ENCODE results near the gene PPP1R26. TPM values are rescaled to one million over a fixed set of nuclear protein-coding genes. Genes with fewer than 3 reads are reported as not detected.
"Not testable (repeated sequence)": the region's sequence is repeated elsewhere in the genome, so short reads cannot be mapped to it uniquely, and the experiment has no call there.

PPP1R26 gene, protein sequence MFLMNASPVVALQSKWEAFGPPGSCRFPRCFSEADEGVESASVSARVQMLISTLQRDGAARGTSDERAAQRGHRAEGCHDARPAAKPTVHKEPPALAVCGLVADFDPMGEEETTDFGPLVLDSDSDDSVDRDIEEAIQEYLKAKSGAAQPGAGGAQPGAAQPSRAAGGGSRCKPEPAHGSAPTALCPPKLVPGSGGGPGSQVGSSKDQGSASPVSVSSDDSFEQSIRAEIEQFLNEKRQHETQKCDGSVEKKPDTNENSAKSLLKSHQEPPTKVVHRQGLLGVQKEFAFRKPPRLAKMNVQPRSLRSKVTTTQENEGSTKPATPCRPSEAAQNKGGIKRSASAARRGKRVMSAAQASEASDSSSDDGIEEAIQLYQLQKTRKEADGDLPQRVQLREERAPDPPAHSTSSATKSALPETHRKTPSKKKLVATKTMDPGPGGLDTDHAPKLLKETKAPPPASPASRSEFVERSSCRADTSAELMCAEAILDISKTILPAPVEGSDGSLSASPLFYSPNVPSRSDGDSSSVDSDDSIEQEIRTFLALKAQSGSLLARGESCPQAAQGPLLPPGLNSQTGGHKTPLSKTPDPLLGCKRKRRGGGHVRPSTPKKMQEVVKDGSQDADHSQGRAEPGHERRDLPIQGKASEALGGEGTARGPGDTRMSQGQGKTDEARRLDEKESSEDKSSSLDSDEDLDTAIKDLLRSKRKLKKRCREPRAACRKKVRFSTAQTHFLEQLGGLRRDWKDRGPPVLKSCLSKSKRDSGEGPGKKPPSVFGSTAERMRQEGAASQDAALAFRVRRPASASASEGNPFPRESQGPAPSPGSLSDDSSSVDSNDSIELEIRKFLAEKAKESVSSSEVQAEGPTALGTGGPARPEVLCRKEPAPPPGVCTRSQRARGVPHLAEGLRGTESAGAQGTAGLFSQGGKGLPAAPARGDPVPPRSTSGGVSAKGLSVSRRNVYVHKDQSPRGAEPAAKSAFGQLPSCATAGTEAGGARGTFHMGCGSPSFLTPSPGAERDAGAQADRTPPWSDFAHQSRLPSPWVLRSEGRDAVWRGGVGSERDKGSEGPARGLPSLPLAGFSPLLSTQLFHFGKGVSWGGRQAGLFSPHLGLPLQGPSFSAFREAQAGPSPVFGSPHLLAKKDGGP (N-terminal part only)
- total RNA-seq, result 26.3 TPM
- long read RNA-seq, full-length matches to known transcripts, result 52 of 59 reads
- long read RNA-seq, partial matches to known transcripts, result 2 of 59 reads
- long read RNA-seq, other reads (novel, unspliced or antisense), result 5 of 59 reads

DNA sequence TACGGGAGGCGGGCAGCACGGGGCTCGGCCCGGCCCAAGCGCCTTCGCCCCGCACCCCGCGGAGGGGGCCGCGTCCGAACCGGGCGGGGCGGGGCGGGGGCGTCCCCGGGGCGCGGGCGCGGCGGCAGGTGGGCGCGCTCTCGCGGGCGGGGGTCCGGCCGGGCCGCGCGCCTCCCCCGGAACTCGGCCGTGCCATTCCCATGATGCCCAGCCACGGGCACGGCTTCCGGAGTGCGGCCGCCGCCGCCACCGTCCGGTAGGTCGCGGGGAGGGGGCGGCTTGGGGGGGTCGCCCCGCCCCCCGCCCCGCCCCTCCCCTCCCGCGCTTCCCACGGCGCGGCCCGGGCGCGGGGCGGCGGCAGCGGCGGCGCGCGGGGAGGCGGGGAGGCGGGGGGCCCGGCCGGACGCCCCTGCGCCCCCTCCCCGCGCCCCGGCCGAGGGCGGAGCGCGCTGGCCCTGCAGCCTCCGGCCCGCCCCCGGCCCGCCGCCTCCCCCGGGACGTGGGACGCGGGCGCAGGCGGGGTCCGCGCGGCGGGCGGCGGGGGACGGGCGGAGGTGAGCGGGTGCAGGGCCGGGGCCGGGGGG lies at the start of gene PPP1R26:
PPP1R26 (plus strand) TSS at position 314 of the 584 bp plus-strand sequence. CDS start 4,729 bp downstream, outside the sequence.
- DNase-seq (ENCODE audit: low spot score), result no peak
- intact Hi-C loops (cut with DNase I), result no loop called here

- intact Hi-C loops (cut with DNase I), result no loop called here
- no peak for DNase-seq (ENCODE audit: low spot score)
Measured at GRCh38 chr9:135437259-135437658, 42.3 kb upstream of the PPP1R26 start.

DNA sequence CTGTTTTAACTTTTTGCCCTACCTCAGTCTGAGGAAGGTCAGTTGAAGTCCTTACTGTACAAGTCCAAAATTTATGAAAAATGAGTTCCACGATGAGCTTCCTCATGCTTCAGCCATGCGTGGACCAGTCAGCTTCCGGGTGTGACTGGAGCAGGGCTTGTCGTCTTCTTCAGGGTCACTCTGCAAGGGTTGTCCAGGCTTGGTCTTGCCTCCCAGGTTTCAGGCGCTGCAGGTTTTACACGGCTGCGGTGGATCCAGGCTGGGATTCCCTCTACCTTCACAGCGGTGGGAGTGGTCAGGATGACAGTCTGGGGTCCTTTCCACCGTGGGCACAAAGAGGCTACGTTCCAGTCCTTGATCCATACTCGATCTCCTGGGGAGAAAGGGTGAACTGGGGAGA lies 41.9 kb upstream of the PPP1R26 start:
- DNase-seq (ENCODE audit: low spot score); intact Hi-C loops (cut with DNase I): not testable (repeated sequence)

DNA sequence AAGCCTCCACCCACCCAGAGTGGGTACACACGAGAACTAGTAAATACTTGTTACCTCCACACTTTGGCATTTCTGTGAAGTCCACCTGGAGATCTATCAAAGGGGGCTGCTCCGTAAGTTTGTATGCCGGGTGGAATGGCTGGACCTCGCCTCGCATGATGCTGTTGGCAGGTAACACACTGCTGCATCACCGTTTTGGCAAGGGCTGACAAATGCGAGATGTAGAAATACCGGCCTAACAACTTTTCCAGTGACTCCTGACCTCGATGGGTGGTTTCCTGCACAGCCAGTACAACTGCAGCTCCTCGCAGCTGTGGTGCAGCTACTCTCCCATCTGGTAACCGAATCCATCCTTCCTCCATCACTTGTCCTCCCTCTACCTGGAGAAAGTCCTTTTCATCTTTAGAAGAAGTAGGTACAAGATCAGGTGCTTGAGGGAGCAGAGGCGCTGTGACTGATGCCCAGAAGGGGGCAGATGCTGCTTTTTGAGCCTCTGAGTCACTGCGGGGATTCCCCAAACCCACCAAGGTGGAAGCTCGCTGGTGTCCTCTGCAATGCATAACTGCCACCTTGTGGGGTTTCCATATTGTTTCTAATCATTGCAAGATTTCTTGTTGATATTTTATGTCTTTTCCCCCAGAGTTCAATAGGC lies 40.9 kb upstream of the PPP1R26 start:
- intact Hi-C loops (cut with DNase I); DNase-seq (ENCODE audit: low spot score): not testable (repeated sequence)

DNA sequence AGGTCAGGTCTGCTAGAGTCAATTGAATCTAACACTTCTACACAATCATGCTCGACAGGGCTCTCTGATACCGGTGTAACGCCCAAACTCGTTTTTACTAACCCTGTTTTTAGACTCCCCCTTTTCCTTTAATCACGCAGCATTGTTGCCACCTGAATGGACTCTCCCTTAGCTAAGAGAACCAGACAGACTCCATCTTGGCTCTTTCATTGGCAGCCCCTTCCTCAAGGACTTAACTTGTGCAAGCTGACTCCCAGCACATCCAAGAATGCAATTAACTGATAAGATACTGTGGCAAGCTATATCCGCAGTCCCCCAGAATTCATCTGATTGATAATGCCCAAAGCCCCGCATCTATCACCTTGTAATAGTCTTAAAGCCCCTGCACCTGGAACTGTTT lies 40.1 kb upstream of the PPP1R26 start:
- DNase-seq (ENCODE audit: low spot score); intact Hi-C loops (cut with DNase I): not testable (repeated sequence)

DNA sequence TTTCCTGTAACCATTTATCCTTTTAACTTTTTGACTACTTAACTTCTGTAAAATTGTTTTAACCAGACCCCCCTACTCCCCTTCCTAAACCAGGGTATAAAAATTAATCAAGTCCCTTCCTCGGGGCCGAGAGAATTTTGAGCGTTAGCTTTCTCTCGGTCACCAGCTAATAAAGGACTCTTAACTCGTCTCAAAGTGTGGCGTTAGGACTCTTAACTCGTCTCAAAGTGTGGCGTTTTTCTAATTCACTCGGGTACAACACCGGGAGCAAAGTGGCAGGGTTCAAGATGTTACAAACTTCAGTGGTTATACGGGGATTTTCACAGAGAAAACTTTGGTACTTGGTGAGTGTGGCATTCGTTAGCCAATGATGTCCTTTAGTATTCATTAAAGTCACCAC lies 39.7 kb upstream of the PPP1R26 start:
- intact Hi-C loops (cut with DNase I), result no loop called here
- no peak for DNase-seq (ENCODE audit: low spot score)

DNA sequence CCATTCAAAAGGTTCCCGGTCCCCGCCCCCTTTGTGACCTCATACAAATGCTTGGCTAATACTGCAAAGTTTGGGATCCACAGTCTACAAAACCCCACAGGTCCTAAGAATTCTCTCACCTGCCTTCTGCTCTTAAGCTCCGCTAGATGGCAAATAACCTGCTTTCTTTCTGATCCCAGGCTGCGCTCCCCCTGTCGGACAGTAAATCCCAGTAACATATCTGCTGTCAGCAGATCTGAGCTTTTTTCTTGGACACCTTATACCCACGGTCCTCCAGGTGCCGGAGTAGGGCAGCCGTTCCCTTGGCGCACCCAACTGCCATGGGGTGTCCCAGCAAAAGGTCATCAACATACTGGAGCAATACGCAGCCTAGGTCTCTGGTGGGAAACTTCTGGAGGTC lies 39.0 kb upstream of the PPP1R26 start:
- intact Hi-C loops (cut with DNase I), result no loop called here
- DNase-seq (ENCODE audit: low spot score), result no peak

DNA sequence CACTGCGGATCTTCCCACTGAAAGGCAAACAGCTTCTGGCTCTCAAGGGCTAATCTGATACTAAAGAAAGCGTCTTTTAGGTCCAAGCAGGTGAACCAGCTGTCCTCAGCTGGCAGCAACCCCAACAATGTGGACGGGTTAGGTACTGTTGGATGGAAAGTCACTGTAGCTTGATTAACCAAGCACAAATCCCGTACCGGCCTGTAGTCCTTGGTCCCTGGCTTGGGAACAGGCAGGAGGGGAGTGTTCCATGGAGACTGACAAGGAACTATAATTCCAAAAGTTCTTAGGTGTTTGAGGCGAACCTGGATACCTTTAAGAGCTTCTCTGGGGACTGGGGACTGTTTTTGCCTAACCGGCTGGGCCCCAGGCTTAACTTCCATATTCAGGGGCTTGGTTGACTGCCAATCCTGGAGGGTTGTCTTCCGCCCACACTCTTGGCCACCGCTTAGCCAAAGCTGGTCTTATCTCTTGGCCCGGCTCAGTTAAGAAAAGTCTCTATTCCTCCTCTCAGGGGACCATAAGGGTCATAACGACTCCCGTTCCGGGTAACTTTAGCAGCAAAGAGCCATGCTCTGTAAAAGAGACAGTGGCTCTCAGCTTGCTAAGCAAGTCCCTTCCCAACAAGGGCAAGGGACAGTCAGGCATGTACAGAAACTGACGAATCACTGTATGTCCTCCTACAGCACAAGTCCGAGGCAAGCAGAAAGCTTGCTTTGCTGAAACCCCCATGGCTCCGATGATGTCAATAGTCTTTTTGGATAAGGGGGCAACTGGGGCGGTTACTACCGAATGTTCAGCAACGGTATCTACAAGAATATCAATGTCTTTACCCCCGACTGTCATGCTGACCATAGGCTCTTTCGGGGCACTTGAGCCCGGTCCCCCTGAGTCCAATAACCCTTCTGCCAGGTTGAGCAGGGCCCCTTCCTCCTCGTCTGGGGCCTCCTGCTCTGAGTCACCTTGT lies 38.2 kb upstream of the PPP1R26 start:
- intact Hi-C loops (cut with DNase I); DNase-seq (ENCODE audit: low spot score): not testable (repeated sequence)

DNA sequence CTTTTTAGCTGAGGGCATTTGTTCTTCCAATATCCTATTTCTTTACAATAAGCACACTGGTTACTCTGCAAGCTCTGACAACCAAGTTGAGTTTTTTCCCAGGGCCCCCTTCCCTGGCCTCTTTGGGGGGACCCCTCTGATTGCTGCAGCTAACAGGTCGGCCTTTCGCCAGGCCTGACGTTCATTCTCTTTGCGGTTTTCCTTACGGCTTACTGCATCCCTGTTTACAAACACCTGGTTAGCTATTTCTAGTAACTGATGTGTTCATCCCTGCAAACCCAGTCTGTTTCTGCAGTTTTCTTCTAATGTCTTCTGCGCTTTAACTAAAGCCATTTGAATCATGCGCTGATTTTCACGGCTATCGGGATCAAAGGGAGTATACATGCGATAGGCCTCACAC lies 37.5 kb upstream of the PPP1R26 start:
- intact Hi-C loops (cut with DNase I), result no loop called here

DNA sequence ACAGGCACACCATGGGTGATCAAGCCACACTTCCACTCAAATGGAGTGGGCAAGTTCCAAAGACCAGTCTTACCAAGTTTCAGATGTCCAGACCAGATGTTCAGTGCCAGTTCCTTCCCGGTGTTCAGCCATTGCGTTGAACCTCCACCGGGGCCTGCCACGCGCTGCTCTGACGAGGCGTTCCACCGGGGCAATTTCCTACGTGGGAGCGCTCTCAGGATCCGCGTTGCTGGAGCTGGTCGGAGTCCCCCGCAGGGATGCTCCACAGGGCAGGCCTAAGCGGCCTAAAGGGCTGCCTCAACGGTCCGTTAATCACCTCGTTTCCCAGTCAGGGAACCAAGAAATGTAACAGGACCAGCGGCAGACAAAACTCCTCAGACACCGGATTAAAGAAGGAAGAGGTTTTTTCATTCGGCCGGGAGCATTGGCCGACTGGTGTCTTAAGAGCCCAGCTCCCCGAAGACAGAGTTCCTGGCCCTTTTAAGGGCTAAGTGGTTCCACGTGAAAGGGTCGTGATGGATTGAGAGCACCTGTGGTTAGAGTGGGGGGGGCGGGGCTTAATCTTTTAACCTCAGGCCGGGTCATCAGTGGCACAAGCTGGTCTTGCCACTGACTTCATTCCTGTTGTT lies 35.7 kb upstream of the PPP1R26 start:
- DNase-seq (ENCODE audit: low spot score), result no peak

More for the DNA sequence above, 37.5 kb upstream of the PPP1R26 start:
- no peak for DNase-seq (ENCODE audit: low spot score)

DNA sequence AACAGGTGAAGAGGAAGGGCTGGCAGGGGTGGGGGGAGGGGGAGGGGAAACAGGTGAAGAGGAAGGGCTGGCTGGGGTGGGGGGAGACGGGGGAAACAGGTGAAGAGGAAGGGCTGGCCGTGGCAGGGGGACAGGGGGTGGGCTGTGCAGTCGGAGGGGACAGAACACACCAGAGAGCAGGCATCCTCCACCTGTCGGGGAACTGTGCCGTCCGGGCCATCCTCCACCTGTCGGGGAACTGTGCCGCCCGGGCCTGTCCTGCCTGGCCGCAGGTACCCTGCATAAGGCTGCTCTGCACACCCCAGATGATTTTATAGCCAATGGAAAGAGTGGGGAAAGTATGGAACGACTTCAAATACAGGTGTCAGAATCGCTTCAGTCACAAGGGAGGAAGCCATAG lies 32.5 kb upstream of the PPP1R26 start:
- DNase-seq (ENCODE audit: low spot score), result no peak
- intact Hi-C loops (cut with DNase I), result no loop called here

More for the DNA sequence above, 35.7 kb upstream of the PPP1R26 start:
- intact Hi-C loops (cut with DNase I), result no loop called here

- no peak for DNase-seq (ENCODE audit: low spot score)
- intact Hi-C loops (cut with DNase I), result no loop called here
Measured at GRCh38 chr9:135448663-135449100, 30.9 kb upstream of the PPP1R26 start.

DNA sequence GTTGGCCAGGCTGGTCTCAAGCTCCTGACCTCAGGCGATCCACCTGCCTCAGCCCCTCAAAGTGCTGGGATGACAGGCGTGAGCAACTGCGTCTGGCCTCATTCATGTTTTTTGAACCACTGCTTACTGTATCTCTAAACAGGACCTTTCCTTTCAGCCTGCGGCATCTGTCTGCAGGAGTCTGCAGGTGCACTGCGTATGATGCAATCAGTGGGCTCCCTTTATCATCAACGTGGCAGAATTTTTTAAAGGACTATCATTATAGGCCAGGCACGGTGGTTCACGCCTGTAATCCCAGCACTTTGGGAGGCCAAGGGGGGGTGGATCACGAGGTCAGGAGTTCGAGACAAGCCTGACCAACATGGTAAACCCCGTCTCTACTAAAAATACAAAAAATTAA lies 30.1 kb upstream of the PPP1R26 start:
- intact Hi-C loops (cut with DNase I); DNase-seq (ENCODE audit: low spot score): not testable (repeated sequence)

DNA sequence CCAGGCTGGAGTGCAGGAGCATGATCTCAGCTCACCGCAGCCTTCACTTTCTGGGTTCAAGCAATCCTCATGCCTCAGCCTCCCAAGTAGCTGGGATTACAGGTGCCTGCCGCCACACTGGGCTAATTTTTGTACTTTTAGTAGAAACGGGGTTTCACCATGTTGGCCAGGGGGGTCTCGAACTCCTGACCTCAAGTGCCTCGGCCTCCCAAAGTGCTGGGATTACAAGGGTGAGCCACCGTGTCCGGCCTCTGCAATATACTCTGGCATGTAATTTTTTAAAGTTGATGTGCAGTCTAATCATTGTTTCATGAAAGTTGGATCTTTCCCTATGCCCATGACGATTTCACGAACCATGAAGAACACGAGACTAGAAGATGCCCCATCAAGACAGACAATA lies 28.6 kb upstream of the PPP1R26 start:
- no peak for DNase-seq (ENCODE audit: low spot score)
- intact Hi-C loops (cut with DNase I), result no loop called here

DNA sequence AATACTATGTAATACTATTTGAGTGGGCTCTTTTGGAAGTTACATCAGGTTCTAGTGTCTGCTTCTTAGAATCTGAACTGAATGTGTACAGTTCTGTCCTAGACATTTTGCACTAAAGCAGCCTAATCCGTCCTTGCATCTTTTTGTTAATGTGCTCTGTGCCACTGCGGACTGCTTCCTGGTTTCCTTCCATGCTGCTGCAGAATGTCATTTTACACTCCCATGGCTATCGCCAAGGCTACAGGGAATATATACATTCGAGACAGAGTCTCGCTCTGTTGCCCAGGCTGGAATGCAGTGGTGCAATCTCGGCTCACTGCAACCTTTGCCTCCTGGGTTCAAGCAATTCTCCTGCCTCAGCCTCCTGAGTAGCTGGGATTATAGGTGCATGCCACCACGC lies 27.7 kb upstream of the PPP1R26 start:
- DNase-seq (ENCODE audit: low spot score); intact Hi-C loops (cut with DNase I): not testable (repeated sequence)

GRCh38 chr9:135454737-135455136 lies 24.8 kb upstream of the PPP1R26 start:
- intact Hi-C loops (cut with DNase I), result no loop called here
- DNase-seq (ENCODE audit: low spot score), result no peak

GRCh38 chr9:135455401-135456030 lies 24.1 kb upstream of the PPP1R26 start:
- no peak for DNase-seq (ENCODE audit: low spot score)
- intact Hi-C loops (cut with DNase I), result no loop called here
